GM10266 (cell line): ENCODE results near the gene CRHR2.
"Not testable (repeated sequence)": the region's sequence is repeated elsewhere in the genome, so short reads cannot be mapped to it uniquely, and the experiment has no call there.

Source experiments
- DNase-seq: peaks from one replicate; pipeline ENCODE4 v3.0.0; 2012; ENCODE audit errors: extremely low spot score
- TF ChIP-seq, protein P1 (sequence below): IDR thresholded peaks from 2 replicates; pipeline ENCODE4 v1.5.1; 2012; ENCODE audit warnings: mild to moderate bottlenecking, low read depth; ENCODE audit not compliant: control insufficient read depth, insufficient read depth; ENCODE audit errors: missing control alignments

CRHR2 gene

DNA sequence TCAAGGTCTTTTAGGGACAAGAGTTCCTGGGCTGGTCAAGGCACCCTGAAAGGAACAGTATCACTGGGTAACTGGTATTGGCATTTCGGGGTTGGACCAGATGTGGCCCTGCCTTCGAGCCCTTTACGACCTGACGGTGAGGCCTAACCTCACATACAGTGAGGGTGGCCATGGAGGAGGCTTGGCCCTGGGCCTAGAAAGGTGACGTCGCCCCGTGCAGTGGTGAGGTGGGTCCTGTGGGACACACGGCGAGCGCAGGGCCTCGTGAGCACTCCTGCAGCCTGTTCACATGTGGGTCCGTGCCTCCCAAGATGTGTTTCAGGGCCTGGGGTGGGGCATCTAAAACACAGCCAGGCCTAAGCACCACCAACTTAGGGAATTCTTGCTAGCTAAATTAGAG lies 36.1 kb downstream of the CRHR2 start:
- TF ChIP-seq, protein P1, sequence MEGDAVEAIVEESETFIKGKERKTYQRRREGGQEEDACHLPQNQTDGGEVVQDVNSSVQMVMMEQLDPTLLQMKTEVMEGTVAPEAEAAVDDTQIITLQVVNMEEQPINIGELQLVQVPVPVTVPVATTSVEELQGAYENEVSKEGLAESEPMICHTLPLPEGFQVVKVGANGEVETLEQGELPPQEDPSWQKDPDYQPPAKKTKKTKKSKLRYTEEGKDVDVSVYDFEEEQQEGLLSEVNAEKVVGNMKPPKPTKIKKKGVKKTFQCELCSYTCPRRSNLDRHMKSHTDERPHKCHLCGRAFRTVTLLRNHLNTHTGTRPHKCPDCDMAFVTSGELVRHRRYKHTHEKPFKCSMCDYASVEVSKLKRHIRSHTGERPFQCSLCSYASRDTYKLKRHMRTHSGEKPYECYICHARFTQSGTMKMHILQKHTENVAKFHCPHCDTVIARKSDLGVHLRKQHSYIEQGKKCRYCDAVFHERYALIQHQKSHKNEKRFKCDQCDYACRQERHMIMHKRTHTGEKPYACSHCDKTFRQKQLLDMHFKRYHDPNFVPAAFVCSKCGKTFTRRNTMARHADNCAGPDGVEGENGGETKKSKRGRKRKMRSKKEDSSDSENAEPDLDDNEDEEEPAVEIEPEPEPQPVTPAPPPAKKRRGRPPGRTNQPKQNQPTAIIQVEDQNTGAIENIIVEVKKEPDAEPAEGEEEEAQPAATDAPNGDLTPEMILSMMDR, result no peak
- DNase-seq, result no peak

- TF ChIP-seq, protein P1, result no peak
- DNase-seq, result no peak
These were observed 36.6 kb downstream of the CRHR2 start for GRCh38 chr7:30645661-30646060.

DNA sequence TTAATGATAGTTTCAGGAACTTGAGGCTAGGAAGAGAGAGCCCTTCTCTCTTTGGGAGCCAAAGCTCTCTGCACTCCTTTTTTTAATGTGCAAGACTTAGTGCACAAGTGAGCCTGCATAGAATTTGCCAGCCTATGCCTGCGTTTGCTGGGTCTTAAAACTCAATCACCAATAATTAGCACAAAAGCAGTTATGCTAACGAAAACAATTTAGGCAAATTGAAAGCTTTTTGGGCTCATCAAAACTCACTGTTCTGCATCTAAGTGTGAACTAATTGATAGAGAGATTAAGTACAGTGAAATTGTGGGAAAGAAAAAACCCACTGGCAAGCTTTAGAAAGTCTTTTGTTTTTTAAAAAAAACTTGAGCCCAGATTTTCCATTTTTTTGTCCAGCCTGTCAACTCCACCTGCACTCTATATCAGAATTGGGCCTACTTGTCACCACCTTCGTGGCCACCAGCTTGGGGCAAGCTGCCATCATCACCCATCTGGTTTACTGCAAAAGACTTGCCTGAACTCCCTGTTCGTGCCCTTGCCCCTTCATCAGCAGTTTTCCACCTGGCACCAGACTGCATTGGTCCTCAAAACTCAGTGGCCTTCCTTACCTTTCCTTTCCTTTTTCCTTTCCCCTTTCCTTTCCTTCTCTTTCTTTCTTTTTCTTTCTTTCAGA lies 37.8 kb downstream of the CRHR2 start:
- no peak for DNase-seq
- TF ChIP-seq, protein P1, result no peak

- no peak for DNase-seq
- TF ChIP-seq, protein P1, result no peak
These were observed 39.5 kb downstream of the CRHR2 start for GRCh38 chr7:30642789-30643188.

- not testable (repeated sequence) for DNase-seq
These were observed 39.9 kb downstream of the CRHR2 start for GRCh38 chr7:30642322-30642721.

DNA sequence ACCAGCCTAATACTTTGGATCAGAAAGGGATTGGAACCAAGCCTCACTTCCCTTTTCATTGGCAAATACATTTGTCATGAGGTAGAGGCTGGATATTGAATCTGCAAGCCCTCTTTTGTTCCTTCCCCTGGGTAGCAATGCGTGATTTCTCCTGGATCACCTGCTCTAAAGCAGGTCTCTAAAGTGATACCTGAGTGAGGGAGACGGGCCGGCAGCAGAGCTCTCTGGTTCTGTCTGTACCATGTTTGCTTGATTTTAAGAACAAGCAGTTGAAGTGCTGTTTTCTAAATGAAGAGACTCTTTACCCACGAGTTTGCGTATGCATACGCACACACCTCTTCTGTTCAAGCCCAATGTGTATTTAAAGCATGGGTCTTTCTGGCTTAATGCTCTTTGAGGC lies 46.5 kb downstream of the CRHR2 start:
- DNase-seq, result no peak

GRCh38 chr7:30634634-30635201 lies 47.5 kb downstream of the CRHR2 start:
- no peak for DNase-seq
- TF ChIP-seq, protein P1, result no peak

More for the DNA sequence above, 46.5 kb downstream of the CRHR2 start:
- TF ChIP-seq, protein P1, result no peak

DNA sequence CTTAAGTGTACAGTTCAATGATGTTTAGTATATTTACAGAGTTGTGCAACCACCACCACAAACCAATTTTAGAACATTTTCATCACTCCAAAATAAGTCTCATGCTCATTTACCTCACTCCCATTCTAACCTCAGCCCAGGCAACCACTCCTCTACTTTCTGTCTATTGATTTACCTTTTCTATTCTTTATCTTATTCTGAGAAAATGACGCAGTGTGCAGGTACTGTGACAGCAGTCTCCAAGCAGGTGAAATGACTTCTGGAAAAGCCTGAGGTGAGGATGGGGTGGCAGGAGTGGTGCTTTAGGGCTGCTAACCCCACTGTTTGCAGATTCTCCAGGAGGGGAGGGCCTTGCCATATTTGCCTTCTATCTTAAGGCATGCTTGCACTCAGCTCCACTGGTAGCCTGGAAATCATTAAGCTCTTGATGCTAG lies 48.0 kb downstream of the CRHR2 start:
- DNase-seq, result no peak

More for the DNA sequence above, 48.0 kb downstream of the CRHR2 start:
- TF ChIP-seq, protein P1, result no peak
